Activated CD4-positive, alpha-beta T cell treated with anti-CD3 and anti-CD28 coated beads, Interleukin-2, amount 50 U/mL, for 1 hour (primary cell): Measurements from ENCODE around the gene H3-3A.
"Not testable (repeated sequence)": the region's sequence is repeated elsewhere in the genome, so short reads cannot be mapped to it uniquely, and the experiment has no call there.

Source experiments
- DNase-seq: peaks from one replicate; pipeline ENCODE4 v3.0.0-alpha.2; 2020

The H3-3A gene

GRCh38 chr1:226086776-226087175 is 24.3 kb downstream of the H3-3A start:
- DNase-seq, result no peak

DNA sequence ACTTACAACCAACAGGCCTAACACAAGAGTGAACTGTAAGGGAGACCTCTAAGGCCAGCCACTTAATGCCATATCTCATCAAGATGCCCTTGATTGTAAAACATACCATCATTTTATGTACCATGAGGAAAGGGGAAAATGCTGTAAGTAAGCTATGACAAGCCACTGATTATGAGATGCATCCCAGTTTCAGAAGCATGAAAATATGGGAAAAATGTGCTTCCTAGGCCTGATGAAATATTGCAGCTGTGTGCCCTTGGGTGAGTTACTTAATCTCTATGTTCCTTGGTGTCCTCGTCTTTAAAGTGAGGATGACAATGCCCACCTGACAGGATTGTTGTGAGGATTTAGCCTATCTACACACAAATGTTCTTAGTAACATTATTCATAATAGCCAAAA is 28.9 kb downstream of the H3-3A start:
- no peak for DNase-seq

DNA sequence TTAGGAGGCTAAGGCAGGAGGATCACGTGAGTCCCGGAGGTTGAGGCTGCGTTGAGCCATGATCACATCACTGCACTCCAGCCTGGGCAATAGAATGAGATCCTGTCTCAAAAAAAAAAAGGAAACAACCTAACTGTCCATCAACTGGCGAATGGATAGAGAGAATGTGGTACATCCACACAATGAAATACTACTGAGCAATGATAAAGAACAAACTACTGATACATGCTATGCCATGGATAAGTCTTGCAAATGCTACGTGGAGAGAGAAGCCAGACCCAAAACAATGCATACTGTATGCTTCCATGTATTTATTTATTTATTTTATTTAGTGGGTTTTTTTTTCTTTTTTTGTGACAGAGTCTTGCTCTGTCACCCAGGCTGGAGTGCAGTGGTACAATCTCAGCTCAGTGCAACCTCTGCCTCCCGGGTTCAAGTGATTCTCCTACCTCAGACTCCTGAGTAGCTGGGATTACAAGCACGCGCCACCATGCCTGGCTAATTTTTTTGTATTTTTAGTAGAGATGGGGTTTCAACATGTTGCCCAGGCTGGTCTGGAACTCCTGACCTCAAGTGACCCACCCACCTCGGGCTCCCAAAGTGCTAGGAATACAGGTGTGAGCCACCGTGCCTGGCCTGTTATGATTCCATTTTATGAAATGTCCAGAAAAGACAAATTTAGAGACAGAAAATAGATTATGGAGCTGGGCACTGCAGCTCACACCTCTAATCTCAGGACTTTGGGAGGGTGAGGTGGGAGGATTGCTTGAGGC is 29.7 kb downstream of the H3-3A start:
- DNase-seq, result not testable (repeated sequence)

- DNase-seq, result no peak
Observed at GRCh38 chr1:226092965-226093364, 30.4 kb downstream of the H3-3A start.

DNA sequence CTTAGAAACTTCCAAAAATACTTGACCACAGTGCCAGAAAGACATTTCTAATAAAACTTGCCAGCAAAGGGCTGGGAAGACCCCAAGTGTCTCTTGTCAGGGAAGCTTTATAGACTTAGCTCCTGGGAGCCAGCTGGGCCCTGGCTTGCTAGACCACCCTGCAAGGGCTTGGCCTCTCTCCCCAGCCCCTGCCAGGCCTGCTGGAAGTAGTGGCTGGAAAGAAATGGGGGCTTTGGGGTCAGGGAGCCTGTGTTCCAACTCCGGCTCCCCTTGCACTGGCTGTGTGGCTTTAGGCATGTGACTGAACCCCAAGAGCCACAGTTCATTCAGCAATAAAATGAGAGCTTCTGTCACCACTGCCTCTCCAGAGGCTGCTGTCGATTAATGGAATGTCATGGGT is 31.1 kb downstream of the H3-3A start:
- no peak for DNase-seq

GRCh38 chr1:226094451-226094850 is 31.9 kb downstream of the H3-3A start:
- DNase-seq, result no peak

DNA sequence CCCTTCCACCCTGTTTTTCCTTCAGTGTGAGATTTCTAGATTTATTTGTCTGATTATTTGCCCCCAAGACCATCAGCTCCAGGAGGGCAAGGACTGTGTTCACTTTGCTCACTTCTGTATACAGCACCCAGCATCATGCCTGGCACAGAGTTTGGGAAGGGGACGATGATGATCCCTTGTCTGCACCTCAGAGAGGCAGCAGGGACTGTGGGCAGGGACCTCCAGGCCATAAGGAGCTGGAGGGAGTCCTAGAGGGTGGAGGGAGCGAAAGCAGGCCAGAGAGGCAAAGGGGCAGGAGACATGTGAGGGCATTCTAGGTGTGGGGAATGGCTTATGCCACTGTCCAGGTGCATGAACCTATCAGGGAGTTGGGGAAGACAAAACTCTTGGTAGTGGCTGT is 32.8 kb downstream of the H3-3A start:
- no peak for DNase-seq

GRCh38 chr1:226097866-226098625 is 35.5 kb downstream of the H3-3A start:
- no peak for DNase-seq

- no peak for DNase-seq
Observed at GRCh38 chr1:226098870-226099835, 36.6 kb downstream of the H3-3A start.

GRCh38 chr1:226100436-226101391 is 38.2 kb downstream of the H3-3A start:
- DNase-seq, result peak; percentile 34

GRCh38 chr1:226104671-226105121 is 42.2 kb downstream of the H3-3A start:
- DNase-seq, result no peak

DNA sequence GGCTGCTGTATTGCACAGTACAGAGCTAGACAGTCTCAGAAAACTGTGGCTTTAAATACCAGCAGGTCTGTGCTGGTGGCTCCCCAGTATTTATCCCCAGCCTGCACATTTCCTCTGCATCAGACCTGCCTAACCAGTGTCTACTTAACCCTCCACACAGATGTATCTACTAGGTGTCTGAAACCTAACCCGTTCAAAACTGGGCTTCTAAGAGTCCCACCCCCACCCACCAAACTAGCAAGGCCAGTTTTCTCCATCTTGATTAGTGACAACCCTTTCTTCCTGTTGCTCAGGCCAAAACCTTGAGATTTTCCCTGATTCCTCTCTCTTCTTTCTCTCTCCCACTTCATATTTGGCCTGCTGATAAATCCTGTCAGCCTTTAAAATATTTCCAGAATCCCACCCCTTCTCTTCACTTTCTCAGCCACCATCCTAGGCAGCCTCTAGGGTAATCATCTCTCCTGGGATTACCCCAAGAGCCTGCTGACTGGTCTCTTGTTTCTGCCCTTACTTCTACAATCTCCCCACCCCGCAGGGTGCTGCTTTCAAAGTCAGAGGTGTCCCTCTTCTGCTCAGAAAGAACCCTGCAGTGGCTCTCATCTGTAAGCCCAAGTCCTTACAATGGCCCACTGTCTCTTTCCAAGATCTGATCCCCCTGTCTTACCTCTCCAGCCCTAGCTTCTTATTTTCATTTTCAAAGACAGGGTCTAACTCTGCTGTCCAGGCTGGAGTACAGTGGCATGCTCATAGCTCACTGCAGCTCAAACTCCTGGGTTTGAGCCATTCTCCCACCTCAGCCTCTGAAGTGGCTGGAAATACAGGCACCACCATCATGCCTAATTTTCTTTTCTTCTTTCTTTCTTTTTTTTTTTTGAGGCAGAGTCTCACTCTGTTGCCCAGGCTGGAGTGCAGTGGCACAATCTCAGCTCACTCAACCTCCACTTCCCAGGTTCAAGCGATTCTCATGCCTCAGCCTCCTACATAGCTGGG is 45.2 kb downstream of the H3-3A start:
- no peak for DNase-seq

DNA sequence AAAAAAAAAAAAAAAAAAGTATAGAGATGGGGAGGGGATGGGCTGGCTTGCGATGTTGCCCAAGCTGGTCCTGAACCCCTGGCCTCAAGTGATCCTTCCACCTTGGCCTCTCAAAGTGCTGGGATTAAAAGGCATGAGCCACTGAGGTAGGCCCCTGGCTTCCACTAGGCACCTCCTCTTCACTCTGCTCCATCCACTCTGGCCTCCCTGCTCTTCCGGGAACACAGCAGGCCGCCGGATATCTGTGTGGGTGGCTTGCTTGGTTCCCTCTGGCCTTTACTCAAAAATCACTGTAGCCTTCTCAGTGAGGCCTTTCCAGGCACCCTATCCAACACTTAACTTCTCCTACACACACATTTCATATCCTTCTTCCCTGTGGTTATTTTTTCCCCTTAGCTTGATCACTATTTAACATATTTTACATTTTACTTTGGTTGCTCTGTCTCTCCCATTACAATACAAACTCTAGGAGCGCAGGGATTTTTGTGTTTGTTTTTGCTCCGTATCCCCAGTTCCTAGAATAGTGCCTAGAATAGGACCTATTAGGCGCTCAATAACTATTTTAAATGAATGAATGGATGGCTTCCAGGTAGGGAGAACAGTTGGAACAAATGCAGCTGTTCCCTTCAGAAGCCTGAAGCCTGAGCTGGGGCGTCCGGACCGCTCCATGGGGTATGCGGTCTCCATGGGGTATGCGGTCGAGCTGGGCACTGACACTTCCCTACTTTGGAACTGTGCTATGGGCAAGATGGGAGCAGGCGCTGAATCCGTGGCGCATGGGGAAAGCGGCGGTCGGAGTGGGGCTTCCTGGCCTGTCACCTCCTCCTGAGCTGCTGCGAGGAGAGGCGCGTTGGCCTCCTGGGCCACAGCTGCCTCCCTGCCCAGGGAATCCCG is 46.7 kb downstream of the H3-3A start:
- DNase-seq, result no peak

DNA sequence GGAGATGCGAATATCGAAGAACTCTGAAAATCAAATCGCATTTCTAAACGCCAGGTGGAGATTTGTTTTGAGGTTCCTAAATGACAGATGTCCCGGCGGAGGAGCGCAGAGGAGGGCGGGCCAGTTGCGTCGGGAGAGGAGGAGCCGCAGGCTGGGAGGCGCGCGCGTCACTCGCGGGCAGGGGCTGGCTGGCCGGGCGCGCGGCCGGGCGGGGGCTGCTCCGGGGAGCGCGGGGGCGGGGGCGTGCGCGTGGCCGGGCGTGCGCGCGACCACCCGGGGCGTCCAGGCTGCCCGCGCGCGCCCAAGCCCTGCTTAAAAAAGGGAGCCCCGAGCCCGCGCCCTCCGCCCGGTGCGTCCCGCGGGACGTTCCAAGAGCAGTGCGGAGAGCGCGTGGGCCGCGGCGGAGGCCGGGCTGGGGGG is 47.3 kb downstream of the H3-3A start:
- DNase-seq, result peak; percentile 71

GRCh38 chr1:226110249-226111097 is 48.0 kb downstream of the H3-3A start:
- DNase-seq, result peak; percentile 30

- no peak for DNase-seq
Observed at GRCh38 chr1:226111098-226111882, 48.8 kb downstream of the H3-3A start.

GRCh38 chr1:226111883-226112261 is 49.4 kb downstream of the H3-3A start:
- DNase-seq, result no peak

DNA sequence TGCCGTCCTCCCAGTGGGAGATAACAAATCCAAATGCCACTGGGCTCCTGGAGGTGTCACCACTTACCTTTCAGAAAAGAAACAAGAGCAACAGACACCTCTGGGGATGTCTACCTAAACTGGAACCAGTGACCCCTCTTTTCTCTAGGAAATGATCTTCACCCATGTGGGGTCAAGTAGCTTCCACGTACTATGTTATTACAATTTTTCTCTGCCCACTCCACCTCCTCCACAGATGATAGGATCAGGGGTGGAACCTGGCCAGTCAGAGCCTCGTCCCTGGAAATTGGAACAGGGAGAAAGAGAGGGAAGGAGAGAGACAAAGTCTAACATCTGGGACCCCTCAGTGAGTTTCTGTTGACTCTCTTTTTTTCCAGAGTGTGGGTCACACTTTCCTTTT is 50.1 kb downstream of the H3-3A start:
- DNase-seq, result no peak
